HepG2 (cell line): Measurements from ENCODE around the gene R3HDM1. TPM values are rescaled to one million over a fixed set of nuclear protein-coding genes. Genes with fewer than 3 reads are reported as not detected.

Experiments
- ASH2L ChIP-seq: fragments of 300-600, 200-600 bp; sonication (generic); IDR thresholded peaks from 2 replicates; pipeline ENCODE4 v1.7.0; 2017; ENCODE audit warnings: low read depth, mild to moderate bottlenecking, moderate library complexity, mixed read lengths, low read length; ENCODE audit not compliant: insufficient read length
- CEBPG ChIP-seq: IDR thresholded peaks from 2 replicates; pipeline ENCODE4 v1.6.1; 2016
- CENPT ChIP-seq: sonication (generic); formaldehyde crosslinking; IDR thresholded peaks from 2 replicates; pipeline ENCODE4 v1.8.0; 2022; ENCODE audit warnings: low read depth, mild to moderate bottlenecking, moderate library complexity, missing genetic modification reagents
- DNMT3B ChIP-seq: conservative IDR thresholded peaks from 2 replicates; pipeline ENCODE4 v1.6.1; 2016; ENCODE audit warnings: missing biosample characterization, control low read depth
- ELF1 ChIP-seq: sonication (generic); formaldehyde crosslinking; IDR thresholded peaks from 2 replicates; pipeline ENCODE4 v1.4.0; 2020; ENCODE audit warnings: missing genetic modification reagents
- FOXK2 ChIP-seq: fragments of 450-650 bp; IDR thresholded peaks from 2 replicates; pipeline ENCODE4 v1.6.1; 2016
- KLF13 ChIP-seq: sonication (generic); formaldehyde crosslinking; IDR thresholded peaks from 2 replicates; pipeline ENCODE4 v1.4.0; 2020; ENCODE audit warnings: mild to moderate bottlenecking, missing genetic modification reagents
- MAFG ChIP-seq: sonication (generic); formaldehyde crosslinking; IDR thresholded peaks from 2 replicates; pipeline ENCODE4 v1.5.1; 2020; ENCODE audit warnings: mild to moderate bottlenecking, missing genetic modification reagents
- NCOA1 ChIP-seq: sonication (generic); formaldehyde crosslinking; IDR thresholded peaks from 2 replicates; pipeline ENCODE4 v1.9.0; 2021; ENCODE audit warnings: missing genetic modification reagents
- POLR2A ChIP-seq, 2 experiments: IDR thresholded peaks; 2 replicates each; pipeline ENCODE4 v1.6.1; 2011; ENCODE audit warnings: low read depth in 2 of 2, low read length in 2 of 2, mild to moderate bottlenecking in 1 of 2, moderate library complexity in 1 of 2; ENCODE audit not compliant: insufficient read depth in 1 of 2
- RARA ChIP-seq: IDR thresholded peaks from 2 replicates; pipeline ENCODE4 v1.6.1; 2016; ENCODE audit warnings: missing genetic modification reagents, missing compliant biosample characterization
- RBFOX2 ChIP-seq: fragments of 200-400 bp; formaldehyde crosslinking; IDR thresholded peaks from 2 replicates; pipeline ENCODE4 v1.6.1; 2017; ENCODE audit warnings: low read depth, mild to moderate bottlenecking, low read length
- RXRB ChIP-seq: IDR thresholded peaks from 2 replicates; pipeline ENCODE4 v1.6.1; 2016; ENCODE audit warnings: borderline replicate concordance, missing genetic modification reagents, missing compliant biosample characterization
- SNAPC2 ChIP-seq: sonication (generic); formaldehyde crosslinking; IDR thresholded peaks from 2 replicates; pipeline ENCODE4 v1.8.1; 2022; ENCODE audit warnings: mild to moderate bottlenecking, missing genetic modification reagents
- TCF12 ChIP-seq, 2 experiments: fragments of 450-650 bp in 1 of 2; sonication (generic) in 1 of 2; formaldehyde crosslinking in 1 of 2; IDR thresholded peaks; 2 replicates each; pipeline versions ENCODE4 v1.6.1 to v1.8.0; 2017 to 2022; ENCODE audit warnings: antibody characterized with exemption in 1 of 2, mild to moderate bottlenecking in 1 of 2, missing genetic modification reagents in 1 of 2, moderate library complexity in 1 of 2
- ZBTB7A ChIP-seq: sonication (generic); formaldehyde crosslinking; IDR thresholded peaks from 2 replicates; pipeline ENCODE4 v1.8.0; 2022; ENCODE audit warnings: mild to moderate bottlenecking, missing genetic modification reagents
- ZFP1 ChIP-seq: IDR thresholded peaks from 2 replicates; pipeline ENCODE4 v1.6.1; 2016
- ZFP82 ChIP-seq: sonication (generic); formaldehyde crosslinking; IDR thresholded peaks from 2 replicates; pipeline ENCODE4 v1.5.1; 2020; ENCODE audit warnings: mild to moderate bottlenecking, missing genetic modification reagents, borderline replicate concordance
- ZFX ChIP-seq: sonication (generic); formaldehyde crosslinking; IDR thresholded peaks from 2 replicates; pipeline ENCODE4 v1.4.0; 2020; ENCODE audit warnings: mild to moderate bottlenecking, low read depth, missing genetic modification reagents, moderate library complexity
- ZNF550 ChIP-seq: sonication (generic); formaldehyde crosslinking; IDR thresholded peaks from 2 replicates; pipeline ENCODE4 v1.4.0; 2020; ENCODE audit warnings: mild to moderate bottlenecking, missing genetic modification reagents, borderline replicate concordance
- ZNF644 ChIP-seq: IDR thresholded peaks from 2 replicates; pipeline ENCODE4 v1.6.1; 2016; ENCODE audit warnings: low read depth
- ZSCAN25 ChIP-seq: sonication (generic); formaldehyde crosslinking; IDR thresholded peaks from 2 replicates; pipeline ENCODE4 v1.8.0; 2022; ENCODE audit warnings: mild to moderate bottlenecking, missing genetic modification reagents
- ZZZ3 ChIP-seq: sonication (generic); formaldehyde crosslinking; IDR thresholded peaks from 2 replicates; pipeline ENCODE4 v1.4.0; 2020; ENCODE audit warnings: missing genetic modification reagents, mild to moderate bottlenecking, borderline replicate concordance
- polyA plus RNA-seq, 8 experiments: library from polyadenylated mRNA; depleted of rRNA in 3 of 8; stranded (reverse) in 7 of 8; unstranded in 1 of 8; fragments of >200 nt; fragmentation: Illumina TruSeq in 4 of 8; extraction: Trizol in 4 of 8; gene quantifications; 2 replicates each; pipeline versions ENCODE4 v1.2.1 to v1.2.3, GENCODE V29; 2011 to 2016; ENCODE audit warnings: low read depth in 4 of 8, missing spikeins in 1 of 8, mixed read lengths in 1 of 8; ENCODE audit not compliant: insufficient read depth in 1 of 8
- total RNA-seq, 5 experiments: library from RNA; depleted of rRNA; stranded (reverse); fragments of >200 nt; fragmentation: Illumina TruSeq; extraction: Trizol; gene quantifications; 2 replicates each; pipeline ENCODE4 v1.2.3, GENCODE V29; 2016; ENCODE audit warnings: low read depth in 1 of 5
- TF ChIP-seq, protein P1 (sequence below): sonication (generic); formaldehyde crosslinking; IDR thresholded peaks from 2 replicates; pipeline ENCODE4 v1.8.0; 2022; ENCODE audit warnings: mild to moderate bottlenecking, missing genetic modification reagents
- TF ChIP-seq, protein P2 (sequence below): sonication (generic); formaldehyde crosslinking; IDR thresholded peaks from 2 replicates; pipeline ENCODE4 v1.8.0; 2022; ENCODE audit warnings: low read depth, missing genetic modification reagents
- TF ChIP-seq, protein P3 (sequence below): sonication (generic); formaldehyde crosslinking; IDR thresholded peaks from 2 replicates; pipeline ENCODE4 v1.4.0; 2020; ENCODE audit warnings: mild to moderate bottlenecking, missing genetic modification reagents
- TF ChIP-seq, protein P4 (sequence below): sonication (generic); formaldehyde crosslinking; IDR thresholded peaks from 2 replicates; pipeline ENCODE4 v1.4.0; 2020; ENCODE audit warnings: missing genetic modification reagents

R3HDM1 gene
- total and polyA plus RNA-seq, 2 of the 13 experiments (the other 11 are each of a cell fraction or from before 2014, with no cell fraction given), result 15.7 to 54.3 TPM

DNA sequence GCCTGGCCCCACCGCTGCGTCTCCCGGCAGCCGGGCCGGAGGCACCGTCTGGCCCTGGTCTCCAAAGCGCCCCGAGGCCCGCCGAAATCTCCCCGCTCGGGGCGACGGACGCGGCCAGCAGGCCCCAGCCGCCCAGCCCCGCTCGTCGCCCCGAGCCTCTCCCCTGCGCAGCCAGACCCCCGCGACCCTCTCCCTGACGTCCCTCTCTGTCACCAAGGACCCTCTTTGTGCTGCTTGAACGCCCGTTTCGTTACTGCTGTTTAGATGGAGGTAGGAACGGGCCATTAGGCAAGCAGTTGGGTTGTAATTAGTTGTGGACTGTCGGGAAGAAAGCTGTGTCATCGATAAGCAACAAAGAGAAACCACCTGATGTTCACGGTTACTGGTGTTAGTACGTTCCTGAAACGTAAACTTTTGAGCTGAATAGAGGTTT lies 211.1 kb downstream of the R3HDM1 start (continued):
- TF ChIP-seq TCF12 (IDR thresholded peaks at IDR 0.05) (no peak), TCF12 (CRISPR knock-in tag; IDR thresholded peaks at IDR 0.05) (peak; percentile 80; the same call in 1 of the 2 replicates), ZNF550 (CRISPR knock-in tag) (no peak), CENPT (CRISPR knock-in tag) (no peak), ZZZ3 (CRISPR knock-in tag) (no peak), ELF1 (CRISPR knock-in tag) (no peak), POLR2A (IDR thresholded peaks at IDR 0.05; ENCODE audit: insufficient read depth in 1 of 2, low read depth in 2 of 2, low read length in 2 of 2) (peak in 1 of 2 experiments; percentile 64; a peak in 2 of 4 replicates), FOXK2 (peak; percentile 36), RBFOX2 (peak; percentile 71), KLF13 (CRISPR knock-in tag) (no peak), ZFX (CRISPR knock-in tag) (peak; percentile 71), ZNF644 (CRISPR knock-in tag) (no peak), ZSCAN25 (CRISPR knock-in tag) (peak; percentile 88), CEBPG (CRISPR knock-in tag) (peak; percentile 20; the same call in 1 of the 2 replicates), MAFG (CRISPR knock-in tag) (peak; percentile 69; the same call in 1 of the 2 replicates), RXRB (CRISPR knock-in tag) (no peak), ZBTB7A (CRISPR knock-in tag) (peak; percentile 56), NCOA1 (CRISPR knock-in tag) (peak; percentile 8; the same call in 1 of the 2 replicates), ZFP1 (CRISPR knock-in tag) (no peak), SNAPC2 (CRISPR knock-in tag) (no peak), RARA (CRISPR knock-in tag) (peak; percentile 46; the same call in 1 of the 2 replicates), DNMT3B (CRISPR knock-in tag) (0 out of 2 replicates have a peak, but pooled peaks have one; percentile 40), ASH2L (peak; percentile 87), ZFP82 (CRISPR knock-in tag) (no peak)
- TF ChIP-seq, protein P1, sequence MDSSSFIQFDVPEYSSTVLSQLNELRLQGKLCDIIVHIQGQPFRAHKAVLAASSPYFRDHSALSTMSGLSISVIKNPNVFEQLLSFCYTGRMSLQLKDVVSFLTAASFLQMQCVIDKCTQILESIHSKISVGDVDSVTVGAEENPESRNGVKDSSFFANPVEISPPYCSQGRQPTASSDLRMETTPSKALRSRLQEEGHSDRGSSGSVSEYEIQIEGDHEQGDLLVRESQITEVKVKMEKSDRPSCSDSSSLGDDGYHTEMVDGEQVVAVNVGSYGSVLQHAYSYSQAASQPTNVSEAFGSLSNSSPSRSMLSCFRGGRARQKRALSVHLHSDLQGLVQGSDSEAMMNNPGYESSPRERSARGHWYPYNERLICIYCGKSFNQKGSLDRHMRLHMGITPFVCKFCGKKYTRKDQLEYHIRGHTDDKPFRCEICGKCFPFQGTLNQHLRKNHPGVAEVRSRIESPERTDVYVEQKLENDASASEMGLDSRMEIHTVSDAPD, result 0 out of 2 replicates have a peak, but pooled peaks have one; percentile 19
- TF ChIP-seq, protein P2, sequence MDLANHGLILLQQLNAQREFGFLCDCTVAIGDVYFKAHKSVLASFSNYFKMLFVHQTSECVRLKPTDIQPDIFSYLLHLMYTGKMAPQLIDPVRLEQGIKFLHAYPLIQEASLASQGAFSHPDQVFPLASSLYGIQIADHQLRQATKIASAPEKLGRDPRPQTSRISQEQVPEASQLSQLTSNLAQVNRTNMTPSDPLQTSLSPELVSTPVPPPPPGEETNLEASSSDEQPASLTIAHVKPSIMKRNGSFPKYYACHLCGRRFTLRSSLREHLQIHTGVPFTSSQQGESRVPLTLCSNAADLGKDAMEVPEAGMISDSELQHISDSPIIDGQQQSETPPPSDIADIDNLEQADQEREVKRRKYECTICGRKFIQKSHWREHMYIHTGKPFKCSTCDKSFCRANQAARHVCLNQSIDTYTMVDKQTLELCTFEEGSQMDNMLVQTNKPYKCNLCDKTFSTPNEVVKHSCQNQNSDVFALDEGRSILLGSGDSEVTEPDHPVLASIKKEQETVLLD (CRISPR knock-in tag), result 0 out of 2 replicates have a peak, but pooled peaks have one; percentile 29
- TF ChIP-seq, protein P3, sequence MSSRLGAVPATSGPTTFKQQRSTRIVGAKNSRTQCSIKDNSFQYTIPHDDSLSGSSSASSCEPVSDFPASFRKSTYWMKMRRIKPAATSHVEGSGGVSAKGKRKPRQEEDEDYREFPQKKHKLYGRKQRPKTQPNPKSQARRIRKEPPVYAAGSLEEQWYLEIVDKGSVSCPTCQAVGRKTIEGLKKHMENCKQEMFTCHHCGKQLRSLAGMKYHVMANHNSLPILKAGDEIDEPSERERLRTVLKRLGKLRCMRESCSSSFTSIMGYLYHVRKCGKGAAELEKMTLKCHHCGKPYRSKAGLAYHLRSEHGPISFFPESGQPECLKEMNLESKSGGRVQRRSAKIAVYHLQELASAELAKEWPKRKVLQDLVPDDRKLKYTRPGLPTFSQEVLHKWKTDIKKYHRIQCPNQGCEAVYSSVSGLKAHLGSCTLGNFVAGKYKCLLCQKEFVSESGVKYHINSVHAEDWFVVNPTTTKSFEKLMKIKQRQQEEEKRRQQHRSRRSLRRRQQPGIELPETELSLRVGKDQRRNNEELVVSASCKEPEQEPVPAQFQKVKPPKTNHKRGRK (CRISPR knock-in tag), result no peak
- TF ChIP-seq, protein P4, sequence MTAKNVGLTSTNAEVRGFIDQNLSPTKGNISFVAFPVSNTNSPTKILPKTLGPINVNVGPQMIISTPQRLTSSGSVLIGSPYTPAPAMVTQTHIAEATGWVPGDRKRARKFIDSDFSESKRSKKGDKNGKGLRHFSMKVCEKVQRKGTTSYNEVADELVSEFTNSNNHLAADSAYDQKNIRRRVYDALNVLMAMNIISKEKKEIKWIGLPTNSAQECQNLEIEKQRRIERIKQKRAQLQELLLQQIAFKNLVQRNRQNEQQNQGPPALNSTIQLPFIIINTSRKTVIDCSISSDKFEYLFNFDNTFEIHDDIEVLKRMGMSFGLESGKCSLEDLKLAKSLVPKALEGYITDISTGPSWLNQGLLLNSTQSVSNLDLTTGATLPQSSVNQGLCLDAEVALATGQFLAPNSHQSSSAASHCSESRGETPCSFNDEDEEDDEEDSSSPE, result no peak
